NCI-H82 treated with DMSO at 0.1 percent for 48 hours (cell line): ENCODE data around the gene ATXN2L.
A peak's percentile ranks its signal among the peaks of the same experiment; 100 is the strongest.

ENCODE experiments used
- DNase-seq: peaks from one replicate; lab custom pipeline; 2025; ENCODE audit not compliant: unreplicated experiment; lab: John Stamatoyannopoulos, UW

Gene ATXN2L

DNA sequence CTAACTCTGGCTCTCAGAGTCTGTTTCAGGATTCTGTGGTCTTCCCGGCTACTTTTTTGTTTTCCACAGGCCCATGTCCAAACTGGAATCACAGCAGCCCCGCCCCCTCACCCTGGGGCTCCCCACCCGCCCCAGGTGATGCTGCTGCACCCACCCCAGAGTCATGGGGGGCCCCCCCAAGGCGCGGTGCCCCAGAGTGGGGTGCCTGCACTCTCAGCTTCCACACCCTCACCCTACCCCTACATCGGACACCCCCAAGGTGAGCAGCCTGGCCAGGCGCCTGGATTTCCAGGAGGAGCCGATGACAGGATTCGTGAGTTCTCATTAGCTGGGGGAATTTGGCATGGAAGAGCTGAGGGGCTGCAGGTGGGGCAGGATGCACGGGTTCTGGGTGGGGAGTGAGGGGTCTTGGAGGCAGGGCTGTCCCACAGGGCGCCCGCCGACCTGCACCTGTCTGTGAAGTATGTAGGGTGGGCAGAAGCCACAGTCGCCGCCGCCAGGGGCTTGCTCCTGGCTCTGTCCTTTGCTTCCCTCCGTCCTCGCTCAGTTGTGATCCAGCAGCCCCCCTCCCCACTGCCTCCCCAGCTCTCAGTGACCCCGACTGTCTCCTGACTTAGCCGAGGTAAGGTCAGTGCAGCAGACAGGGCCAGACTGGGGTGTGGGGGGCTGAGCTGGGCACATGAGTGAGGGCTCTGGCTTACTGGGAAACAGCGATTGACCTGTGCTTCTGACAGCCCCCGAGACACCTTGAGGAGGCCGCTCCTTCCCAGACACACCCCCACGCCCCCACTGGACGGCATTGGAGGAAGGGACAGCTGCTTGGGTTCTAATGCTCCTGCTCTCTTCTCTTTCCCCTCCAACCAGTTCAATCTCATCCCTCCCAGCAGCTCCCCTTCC is 13.3 kb downstream of the ATXN2L start:
- DNase-seq = no peak

DNA sequence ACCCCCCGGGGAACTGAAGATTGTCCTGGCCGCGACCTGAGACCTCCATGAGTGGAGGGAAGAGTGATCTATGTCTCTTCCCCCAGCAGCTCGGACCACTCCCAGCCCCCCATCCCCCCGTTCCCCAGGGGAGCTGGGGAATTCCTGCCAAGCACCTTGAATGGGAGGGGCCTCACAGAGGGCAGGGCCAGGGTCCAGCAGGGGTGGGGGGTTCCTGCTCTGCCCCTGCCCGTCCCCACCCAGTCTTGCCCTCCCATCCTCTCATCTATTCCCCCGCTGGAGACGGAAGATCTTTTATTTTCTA is 13.9 kb downstream of the ATXN2L start:
- DNase-seq = no peak

DNA sequence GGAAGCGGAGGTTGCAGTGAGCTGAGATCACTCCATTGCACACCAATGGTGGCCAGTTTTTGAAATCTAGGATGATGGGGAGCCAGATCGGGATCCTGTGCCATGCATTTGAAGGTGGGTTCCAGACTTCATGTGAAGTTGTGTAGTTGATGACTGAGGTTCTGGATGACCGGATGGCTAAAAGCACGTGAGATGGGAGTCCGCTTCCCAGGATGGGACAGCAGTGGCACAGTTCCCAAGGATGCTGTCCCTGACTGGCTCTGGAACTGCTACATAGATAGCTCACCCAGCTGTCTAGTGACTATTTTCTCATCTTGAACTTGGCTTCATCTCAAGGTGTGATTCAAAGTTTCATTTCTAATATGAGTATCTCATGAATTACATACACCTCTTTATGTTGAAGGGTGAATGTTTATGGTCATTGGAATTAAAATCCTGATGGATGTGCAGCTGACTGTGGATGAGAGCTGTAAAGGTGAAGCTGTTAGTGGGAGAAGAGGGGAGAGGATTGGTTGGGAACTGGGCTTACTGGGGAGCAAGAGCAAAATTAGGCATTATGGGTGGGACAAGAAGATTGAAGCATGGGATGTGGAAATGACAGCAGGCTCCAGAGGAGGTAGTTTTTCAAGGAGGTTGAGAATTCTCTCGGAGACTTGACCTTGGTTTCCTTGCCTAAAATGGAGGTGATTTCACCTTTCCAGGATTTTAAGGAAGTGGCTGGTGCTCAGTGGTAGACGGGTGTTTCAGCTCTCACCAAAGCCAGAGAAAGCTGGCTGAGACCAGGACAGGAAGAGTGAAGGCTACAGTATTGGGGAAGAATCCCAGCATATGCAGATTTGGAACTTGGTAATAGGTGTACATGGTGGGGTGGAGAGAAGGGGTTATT is 15.1 kb downstream of the ATXN2L start:
- DNase-seq = no peak

DNA sequence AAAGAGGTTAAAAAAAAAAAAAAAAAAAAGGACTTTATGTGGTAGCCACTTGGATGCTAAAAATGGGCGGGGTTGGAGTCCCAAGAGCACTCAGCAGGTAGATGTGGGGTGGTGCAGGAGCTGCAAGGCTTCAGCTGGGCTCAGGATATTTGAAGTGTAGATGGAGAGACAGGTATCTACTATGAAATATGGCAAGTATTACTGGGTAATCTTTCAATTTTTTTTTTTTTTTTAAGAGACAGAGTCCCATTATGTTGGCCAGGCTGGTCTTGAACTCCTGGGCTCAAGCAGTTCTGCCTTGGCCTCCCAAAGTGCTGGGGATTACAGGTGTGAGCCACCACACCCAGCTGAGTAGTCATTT is 15.7 kb downstream of the ATXN2L start:
- no peak for DNase-seq

DNA sequence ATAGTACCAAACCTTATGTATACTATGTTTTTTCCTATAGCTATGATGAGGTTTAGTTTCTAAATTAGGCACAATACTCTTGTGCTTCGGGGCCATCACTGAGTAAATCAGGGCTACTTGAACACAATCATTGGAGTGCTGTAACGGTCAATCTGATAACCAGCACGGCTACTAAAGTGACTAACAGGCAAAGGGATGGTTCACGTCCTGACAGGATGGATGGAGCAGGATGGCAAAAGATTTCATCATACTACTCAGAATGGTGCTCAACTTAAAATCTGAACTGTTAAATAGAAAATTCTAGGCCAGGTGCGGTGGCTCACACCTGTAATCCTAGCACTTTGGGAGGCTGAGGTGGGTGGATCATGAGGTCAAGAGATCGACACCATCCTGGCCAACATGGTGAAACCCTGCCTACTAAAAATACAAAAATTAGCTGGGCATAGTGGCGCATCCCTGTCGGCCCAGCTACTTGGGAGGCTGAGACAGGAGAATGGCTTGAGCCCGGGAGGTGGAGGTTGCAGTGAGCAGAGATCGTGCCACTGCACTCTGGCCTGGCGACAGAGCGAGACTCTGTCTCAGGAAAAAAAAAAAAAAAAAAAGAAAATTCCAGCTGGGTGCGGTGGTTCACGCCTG is 16.3 kb downstream of the ATXN2L start:
- no peak for DNase-seq

DNA sequence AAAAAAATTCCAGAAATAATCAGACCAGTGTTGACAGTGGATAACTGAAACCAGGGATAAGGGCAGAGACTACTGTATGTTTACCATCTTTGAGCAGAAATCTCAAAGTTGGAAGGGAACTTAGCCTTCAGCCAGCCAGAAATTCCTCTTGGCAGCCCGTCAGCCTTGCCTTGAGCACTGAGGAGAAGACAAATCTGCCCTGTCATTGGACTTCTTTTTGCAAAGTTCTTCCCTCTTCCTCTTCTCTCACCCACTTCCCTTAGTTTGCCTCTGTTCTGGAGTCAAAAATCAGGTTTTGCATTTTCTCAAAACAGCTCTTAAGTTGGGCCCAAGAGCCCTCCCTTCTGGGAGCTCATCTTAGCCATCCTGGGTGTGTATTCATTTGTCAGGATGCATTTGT is 17.1 kb downstream of the ATXN2L start:
- DNase-seq = no peak

DNA sequence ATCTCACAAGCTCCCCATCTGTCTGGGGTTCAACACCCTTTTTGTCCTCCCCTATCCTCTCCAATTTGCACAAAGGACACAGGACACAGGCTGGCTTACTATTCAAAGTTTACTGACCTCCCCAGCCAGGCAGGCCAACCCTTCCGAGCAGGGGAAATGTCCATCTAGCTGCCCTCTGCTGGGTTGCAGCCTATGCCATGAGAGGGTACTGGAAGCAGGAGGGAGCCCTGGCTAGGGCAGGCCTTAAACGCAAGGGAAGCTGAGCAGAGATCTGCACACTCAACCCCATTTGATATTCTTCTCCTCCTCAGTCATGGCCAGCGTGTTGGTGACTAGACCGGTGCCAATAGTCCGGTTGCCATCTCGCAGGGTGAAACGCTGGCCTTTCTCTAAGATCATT is 19.9 kb downstream of the ATXN2L start:
- DNase-seq = no peak

DNA sequence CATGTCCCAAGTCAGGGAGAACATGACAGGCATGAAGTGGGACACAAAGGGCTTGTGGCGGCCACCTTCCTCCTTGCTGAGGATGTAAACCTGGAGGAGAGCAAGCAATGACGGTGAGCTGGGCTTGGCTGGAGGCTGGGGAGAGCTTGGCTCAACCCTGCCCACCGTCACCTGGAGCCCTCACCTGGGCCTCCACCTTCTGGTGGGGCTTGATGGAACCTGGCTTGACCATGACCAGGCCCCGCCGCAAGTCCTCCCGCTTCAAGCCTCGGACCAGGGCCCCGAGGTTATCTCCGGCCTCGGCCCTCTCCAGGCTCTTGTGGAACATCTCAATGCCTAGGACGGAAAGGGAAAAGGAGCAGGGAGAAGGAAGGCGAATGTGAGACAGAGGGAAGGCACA is 21.0 kb downstream of the ATXN2L start:
- no peak for DNase-seq

DNA sequence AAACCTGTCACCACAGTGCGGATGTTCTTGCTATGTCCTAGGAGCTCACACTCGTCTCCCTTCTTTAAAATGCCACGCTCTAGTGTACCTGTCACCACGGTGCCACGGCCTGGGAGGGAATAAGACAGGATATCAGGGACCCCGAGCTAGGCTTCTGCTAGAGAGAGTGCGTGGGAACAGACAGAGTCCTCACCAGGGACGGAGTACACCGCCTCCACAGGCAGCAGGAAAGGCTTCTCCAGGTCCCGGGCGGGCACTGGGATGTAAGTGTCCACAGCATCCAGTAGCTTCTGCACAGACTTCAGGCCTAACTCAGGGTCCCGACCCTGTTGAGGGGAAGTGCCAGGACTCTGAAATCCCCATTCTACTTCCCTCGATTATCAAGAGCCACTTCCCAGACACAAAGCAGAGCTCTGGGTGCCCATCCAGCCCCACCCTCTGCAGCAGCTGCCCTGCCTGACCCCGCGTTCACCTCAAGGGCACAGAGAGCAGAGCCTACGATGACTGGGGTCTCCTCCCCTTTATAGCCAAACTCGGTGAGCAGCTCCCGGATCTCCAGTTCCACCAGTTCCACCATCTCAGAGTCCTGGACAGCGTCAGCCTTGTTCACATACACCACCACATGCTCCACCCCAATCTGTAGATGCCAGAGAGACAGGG is 21.6 kb downstream of the ATXN2L start:
- DNase-seq = no peak

DNA sequence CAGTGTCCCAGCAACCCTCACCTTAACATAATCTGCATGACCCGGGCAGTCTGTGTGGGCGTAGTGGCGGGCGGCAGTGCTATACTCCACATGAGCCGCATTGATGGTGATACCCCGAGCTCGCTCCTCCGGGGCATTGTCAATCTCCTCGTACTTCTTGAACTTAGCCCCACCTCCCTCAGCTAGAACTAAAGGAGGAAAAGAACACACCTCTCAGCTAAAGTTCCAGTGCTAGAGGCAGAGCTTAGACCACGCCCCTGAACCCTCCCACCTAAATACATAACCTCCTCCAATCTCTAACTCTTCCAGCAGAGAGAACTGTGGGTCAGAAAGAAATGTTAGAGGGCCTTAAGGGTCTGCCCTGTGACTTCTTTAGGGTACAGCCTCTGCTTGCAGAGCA is 22.5 kb downstream of the ATXN2L start:
- DNase-seq = no peak

DNA sequence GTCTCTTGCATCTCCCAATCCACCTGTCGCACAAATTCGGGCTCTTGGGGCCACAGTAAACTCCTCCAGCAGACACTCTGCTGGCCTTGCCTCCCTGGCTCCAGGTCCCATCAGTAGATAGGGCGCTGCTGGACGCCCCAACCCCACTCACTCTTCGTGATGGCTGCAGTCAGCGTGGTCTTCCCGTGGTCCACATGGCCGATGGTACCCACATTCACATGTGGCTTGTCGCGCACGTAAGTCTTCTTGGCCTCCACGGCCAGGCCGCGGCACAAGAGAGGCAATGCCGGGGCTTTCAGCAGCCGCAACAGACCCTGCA is 22.9 kb downstream of the ATXN2L start:
- no peak for DNase-seq

DNA sequence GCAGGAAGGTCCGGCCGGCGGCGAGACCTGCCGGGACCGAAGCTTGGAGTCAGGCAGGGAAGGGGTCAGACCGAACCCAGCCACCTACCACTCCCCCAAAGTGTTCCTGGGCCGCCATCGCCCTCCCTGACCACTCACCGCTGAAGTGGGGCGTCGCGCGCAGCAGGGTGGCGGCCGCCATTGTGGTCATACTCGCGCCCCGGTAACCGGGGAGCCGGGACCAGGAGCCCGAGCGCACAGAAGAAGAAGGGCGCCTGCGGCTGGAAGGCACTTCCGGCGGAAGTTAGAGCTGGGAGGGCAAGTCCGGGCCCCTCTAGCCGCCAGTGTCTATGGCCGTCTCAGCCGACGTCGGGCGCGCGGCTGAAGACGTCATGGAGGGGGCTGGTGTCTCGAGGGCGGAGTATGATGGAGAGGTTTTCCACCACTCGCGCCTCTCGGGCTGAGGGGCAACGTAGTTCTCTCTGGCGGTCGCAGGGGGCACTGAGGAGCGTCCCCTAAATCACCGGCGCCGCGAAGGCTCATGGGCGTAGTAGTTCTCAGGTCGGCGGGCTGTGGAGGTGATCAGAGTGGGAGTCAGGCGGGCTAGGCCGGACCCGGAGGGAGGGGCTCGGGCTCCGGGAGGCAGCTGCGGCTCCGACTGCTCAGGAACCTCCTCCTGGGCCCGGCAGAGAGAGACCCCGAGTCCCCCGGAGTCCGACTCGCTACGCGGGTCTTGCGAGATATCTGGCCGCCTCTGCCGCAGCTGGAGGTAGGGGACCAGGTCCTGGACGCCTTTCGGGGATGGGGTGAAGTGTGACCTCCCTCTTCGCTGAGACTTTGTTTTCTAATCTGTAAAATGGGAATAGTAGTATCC is 23.5 kb downstream of the ATXN2L start, which contains the start of gene TUFM:
Gene TUFM, minus strand, starts transcription at position 269 of the 853 bp plus-strand sequence. Its CDS starts 79 bp downstream, at position 190.
- DNase-seq = peak; percentile 95

DNA sequence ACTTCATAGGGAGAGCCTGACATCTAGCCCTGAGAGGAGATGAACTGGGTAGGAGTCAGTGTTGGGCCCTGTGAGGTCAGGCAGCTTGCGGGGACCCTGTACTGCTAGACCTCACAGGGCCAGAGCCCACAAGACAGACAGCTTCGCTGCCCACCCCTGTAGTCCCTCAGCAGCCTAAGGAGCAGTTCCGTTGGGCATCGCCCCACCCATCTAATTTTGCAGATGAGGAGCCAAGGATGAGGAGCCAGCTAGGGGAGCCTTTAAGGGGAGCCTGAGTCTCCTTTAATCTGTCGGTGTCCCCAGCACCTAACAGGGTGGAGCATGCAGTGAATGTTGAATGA is 24.1 kb downstream of the ATXN2L start:
- DNase-seq = no peak

DNA sequence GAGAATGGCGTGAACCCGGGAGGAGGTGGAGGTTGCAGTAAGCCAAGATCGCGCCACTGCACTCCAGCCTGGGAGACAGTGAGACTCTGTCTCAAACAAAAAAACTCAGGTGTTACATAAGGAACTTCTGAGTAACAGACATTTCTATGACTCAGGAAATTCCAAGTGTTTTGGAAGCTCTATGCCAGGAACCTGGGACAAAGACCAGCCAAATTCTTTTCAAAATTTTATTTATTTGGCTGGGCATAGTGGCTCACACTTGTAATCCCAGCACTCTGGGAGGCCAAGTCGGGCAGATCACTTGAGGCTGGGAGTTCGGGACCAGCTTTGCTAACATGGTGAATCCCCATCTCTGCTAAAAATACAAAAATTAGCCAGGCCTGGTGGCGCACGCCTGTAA is 35.6 kb downstream of the ATXN2L start:
- DNase-seq = no peak

DNA sequence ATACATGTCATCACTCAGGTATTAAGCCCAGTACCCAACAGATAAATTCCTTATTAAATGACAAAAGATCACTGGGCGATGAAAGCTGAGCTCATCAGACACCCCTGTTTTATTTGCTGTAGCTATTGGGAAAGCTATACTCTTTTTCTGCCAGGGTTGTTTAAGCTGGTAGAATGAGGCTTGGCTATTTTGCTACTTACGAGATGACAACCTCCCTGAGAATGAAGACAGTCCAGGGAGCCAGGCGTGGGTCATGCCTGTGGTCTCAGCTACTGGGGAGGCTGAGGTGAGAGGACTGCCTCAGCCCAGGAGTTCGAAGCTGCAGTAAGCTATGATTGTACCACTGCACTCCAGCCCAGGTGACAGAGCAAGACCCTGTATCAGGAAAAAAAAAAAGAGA is 36.5 kb downstream of the ATXN2L start:
- no peak for DNase-seq

DNA sequence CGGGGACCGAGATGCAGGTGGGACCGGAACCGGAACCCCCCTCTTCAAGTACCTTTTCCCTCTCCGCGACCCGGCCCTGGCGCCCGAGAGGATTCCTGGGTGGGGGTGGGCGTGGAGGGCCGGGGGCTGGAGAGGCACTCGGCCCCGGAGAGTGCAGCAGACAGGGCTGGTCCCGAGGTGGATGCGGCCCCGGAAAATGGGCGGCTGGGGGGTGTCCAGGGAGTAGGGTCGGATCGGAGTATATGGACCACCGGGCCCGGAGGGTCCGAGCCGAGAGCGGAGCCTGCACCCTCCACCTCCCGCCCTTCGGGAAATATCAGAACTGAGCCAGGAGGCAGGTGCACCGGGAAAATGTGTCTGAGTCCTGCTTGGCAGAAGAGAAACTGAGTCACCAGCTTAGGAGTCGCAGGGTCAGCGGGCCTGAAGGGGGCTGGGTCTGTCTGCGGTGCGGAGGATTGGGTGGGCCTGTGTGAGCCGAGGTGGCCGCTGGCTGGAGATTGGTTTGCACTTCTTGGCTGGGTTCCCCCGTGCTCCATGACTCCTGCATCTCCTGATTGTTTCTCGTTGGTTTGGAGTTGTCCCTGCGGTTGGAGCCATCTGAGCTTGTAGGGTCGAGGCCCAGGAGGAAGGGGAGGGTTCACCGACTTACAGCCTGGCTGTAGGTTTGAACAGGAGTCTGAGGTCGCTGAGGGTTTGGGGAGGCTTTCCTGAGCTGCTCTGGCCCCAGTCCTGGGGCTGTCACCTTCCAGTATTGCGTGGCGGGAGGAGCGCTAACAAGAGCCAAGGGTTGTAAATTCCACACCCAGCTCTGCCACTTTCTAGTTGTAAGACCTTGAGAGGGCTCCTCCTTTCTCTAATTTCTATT is 41.4 kb downstream of the ATXN2L start:
- DNase-seq = no peak

DNA sequence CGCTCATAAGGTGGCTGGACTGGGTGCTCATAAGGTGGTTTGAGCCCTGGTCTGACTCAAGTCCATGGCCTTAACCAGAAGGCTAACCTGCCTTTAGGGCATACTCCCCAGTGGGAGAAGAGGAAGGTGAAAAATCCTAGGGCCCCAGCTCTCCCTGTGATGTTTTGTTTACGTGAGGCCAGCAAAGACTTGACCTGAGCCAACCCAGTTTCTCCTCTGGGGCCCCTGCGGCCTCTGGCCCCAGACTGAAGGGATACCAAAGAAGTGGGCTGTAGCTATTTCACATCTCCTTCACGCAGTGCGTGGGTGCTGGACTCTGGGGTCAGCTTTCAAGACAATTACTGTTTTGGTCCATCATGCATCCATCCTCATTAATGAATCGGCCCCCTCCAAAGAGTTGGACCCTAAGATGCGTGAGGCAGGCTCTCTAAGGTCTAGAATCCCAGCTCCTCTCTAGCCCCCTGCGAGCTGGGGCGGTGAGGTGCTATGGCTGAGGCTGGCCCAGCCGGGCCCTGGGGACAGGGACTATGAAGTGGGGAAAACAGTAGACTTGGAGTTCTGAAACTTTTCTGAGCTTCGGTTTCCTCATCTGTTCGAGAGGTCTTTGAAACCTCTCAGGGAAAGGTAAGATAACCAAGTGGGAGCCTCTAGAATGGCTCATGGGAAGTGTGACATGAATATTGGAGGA is 42.3 kb downstream of the ATXN2L start:
- DNase-seq = no peak

DNA sequence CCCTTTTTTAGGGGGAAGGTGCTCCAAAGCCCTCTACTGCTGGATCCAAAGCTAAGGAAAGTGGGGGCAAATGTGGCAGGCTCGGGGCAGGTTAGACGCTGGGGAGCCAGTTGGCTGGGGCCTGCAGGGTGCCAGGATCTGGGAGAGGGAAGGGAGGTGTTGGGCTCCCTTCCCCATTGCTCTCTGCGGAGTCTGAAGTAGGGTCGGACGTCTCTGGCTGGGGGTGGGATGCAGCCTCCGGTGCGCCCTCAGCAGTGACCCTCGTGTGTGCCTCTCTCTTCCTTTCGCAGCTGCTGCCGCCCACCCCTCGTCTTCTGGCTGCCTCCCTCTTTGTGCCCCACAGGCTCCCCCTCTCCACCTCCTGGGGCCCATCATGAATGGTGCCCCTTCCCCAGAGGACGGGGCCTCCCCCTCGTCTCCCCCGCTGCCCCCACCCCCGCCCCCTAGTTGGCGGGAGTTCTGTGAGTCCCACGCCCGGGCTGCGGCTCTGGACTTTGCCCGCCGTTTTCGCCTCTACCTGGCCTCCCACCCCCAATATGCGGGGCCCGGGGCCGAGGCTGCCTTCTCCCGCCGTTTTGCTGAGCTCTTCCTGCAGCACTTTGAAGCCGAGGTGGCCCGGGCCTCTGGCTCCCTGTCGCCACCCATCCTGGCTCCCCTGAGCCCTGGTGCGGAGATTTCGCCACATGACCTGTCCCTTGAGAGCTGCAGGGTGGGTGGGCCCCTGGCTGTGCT is 43.1 kb downstream of the ATXN2L start:
- no peak for DNase-seq

DNA sequence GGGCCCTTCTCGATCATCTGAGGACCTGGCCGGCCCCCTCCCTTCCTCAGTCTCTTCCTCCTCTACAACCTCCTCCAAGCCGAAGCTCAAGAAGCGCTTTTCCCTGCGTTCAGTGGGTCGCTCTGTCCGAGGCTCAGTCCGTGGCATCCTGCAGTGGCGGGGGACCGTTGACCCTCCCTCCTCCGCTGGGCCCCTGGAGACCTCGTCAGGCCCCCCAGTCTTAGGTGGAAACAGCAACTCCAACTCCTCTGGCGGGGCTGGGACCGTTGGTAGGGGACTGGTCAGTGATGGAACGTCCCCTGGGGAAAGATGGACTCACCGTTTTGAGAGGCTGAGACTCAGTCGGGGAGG is 43.6 kb downstream of the ATXN2L start:
- DNase-seq = no peak
